Omental fat pad (tissue), 4 donors: ENCODE measurements around the gene TSPOAP1. TPM values are rescaled to one million over a fixed set of nuclear protein-coding genes. Genes with fewer than 3 reads are reported as not detected.

Experiments used
- ATAC-seq: fragments of 150-250 bp; one replicate; pipeline ENCODE4 v1.9.1; 2016; ENCODE audit warnings: mild to moderate bottlenecking, moderate library complexity; ENCODE audit not compliant: low FRiP score
- DNase-seq: peaks from one replicate; pipeline ENCODE4 v3.0.0-alpha.2; 2019; ENCODE audit warnings: low spot score
- CTCF ChIP-seq, 3 donors: fragments of 450-650 bp; IDR thresholded peaks; one replicate each; pipeline ENCODE4 v1.5.1; 2016 to 2017; ENCODE audit warnings: antibody characterized with exemption in 3 of 3, mild to moderate bottlenecking in 3 of 3, moderate library complexity in 2 of 3
- small RNA-seq: library from RNA; depleted of rRNA; stranded (forward); fragments of <200 nt; gene quantifications from one replicate; pipeline ENCODE3, GENCODE V24; 2016
- total RNA-seq, 4 donors: library from RNA; depleted of rRNA; stranded (reverse); fragments of >200 nt; gene quantifications; one replicate each; pipeline ENCODE4 v1.1.0, GENCODE V29; 2016

Gene TSPOAP1
- total RNA-seq, 4 donors from 2014 or later = 1.9 to 13.6 (median 5.4) TPM

GRCh38 chr17:58254803-58255202, 73.8 kb downstream of the TSPOAP1 start:
- DNase-seq = no peak
- no peak for TF ChIP-seq CTCF (IDR thresholded peaks at IDR 0.05)
- no peak for ATAC-seq

GRCh38 chr17:58253082-58253481, 75.5 kb downstream of the TSPOAP1 start:
- no peak for TF ChIP-seq CTCF (IDR thresholded peaks at IDR 0.05)
- ATAC-seq = no peak
- no peak for DNase-seq

GRCh38 chr17:58252141-58252540, 76.5 kb downstream of the TSPOAP1 start:
- DNase-seq (no peak), ATAC-seq (no peak)
- no peak for TF ChIP-seq CTCF (IDR thresholded peaks at IDR 0.05)

Small RNA genes lying within 50 kb of the gene (small RNA-seq; reads per million reads assigned to genes)
- not detected for gene MIR4736

Other genes with a start within 250 kb of the TSPOAP1 start
- gene DYNLL2, start 245.4 kb downstream of the TSPOAP1 start, total RNA-seq = 10 to 100 TPM; 15.8 to 22.5 (median 20.7) TPM
- not detected for gene OR4D1, start 180.4 kb downstream of the TSPOAP1 start, total RNA-seq
- not detected for gene OR4D2, start 161.8 kb downstream of the TSPOAP1 start, total RNA-seq
- gene EPX, start 136.1 kb downstream of the TSPOAP1 start, total RNA-seq = not detected
- 1 to 10 TPM; 3.7 to 9.9 (median 6.0) TPM for gene MKS1, start 109.5 kb downstream of the TSPOAP1 start, total RNA-seq
- gene LPO, start 90.2 kb downstream of the TSPOAP1 start, total RNA-seq = under 1 TPM in 1 of 4 donors, not detected in 3; 0.46 TPM
- under 1 TPM in 2 of 4 donors, not detected in 2; 0.19 to 0.84 TPM for gene MPO, start 47.9 kb downstream of the TSPOAP1 start, total RNA-seq
- gene SUPT4H1, start 23.4 kb upstream of the TSPOAP1 start, total RNA-seq = 10 to 100 TPM; 42.1 to 49.2 (median 47.3) TPM
- under 1 TPM in 2 of 4 donors, not detected in 2; 0.19 to 0.28 TPM for gene RNF43, start 88.7 kb upstream of the TSPOAP1 start, total RNA-seq
- gene HSF5, start 159.6 kb upstream of the TSPOAP1 start, total RNA-seq = under 1 TPM in 2 of 4 donors, not detected in 2; 0.13 to 0.24 TPM
- 10 to 100 TPM; 24.3 to 40.1 (median 32.3) TPM for gene MTMR4, start 185.8 kb upstream of the TSPOAP1 start, total RNA-seq